Adipose tissue (tissue), 3 donors: Measurements from ENCODE around the gene KIF25. TPM values are rescaled to one million over a fixed set of nuclear protein-coding genes. Genes with fewer than 3 reads are reported as not detected.

Source experiments
- H3K27ac ChIP-seq: one replicate; pipeline ENCODE4 v1.5.1; 2013; ENCODE audit warnings: low read depth, low read length
- WGBS, 3 donors: extraction: QIAGEN DNeasy Blood & Tissue Kit; methylation state at CpG; one replicate each; pipeline ENCODE4 v1.1.7; 2013; 5-methylcytosine and 5-hydroxymethylcytosine counted together
- polyA plus RNA-seq, 3 donors: library from polyadenylated mRNA; stranded (reverse); fragments of 200-250 nt; gene quantifications; one replicate each; pipeline ENCODE4 v1.2.3, GENCODE V29; 2013
- donor health status: healthy with polysubstance abuse.
- donor health status: Bipolar disorder and iron deficiency.
- donor health status: healthy.

KIF25 gene
- polyA plus RNA-seq, 3 donors: 0.22 to 1.6 (median 0.65) TPM

DNA sequence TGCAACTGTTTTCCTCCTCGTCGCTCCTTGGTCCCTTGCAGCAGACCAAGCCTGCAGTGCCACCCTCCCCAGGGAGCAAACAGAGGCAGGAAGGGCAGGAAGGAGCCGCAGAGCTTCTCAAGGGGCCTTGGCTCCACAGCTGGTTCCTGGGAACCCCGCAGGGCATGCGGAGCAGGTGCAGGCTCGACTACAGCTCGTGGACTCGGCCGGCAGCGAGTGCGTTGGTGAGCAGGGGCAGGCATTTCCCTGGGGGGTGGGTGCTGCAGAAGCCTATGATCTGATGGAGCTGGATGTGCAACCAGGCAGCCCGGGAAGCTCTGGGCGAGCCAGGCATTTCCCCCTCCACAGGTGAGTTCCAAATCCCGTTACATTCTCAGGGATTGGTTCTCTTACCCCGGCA, 44.5 kb downstream of the KIF25 start:
- 68 to 77% (median 76%) methylated on average over 15 of the region's 15 CpGs for WGBS, 3 donors
- no peak overlapping the region for H3K27ac ChIP-seq

DNA sequence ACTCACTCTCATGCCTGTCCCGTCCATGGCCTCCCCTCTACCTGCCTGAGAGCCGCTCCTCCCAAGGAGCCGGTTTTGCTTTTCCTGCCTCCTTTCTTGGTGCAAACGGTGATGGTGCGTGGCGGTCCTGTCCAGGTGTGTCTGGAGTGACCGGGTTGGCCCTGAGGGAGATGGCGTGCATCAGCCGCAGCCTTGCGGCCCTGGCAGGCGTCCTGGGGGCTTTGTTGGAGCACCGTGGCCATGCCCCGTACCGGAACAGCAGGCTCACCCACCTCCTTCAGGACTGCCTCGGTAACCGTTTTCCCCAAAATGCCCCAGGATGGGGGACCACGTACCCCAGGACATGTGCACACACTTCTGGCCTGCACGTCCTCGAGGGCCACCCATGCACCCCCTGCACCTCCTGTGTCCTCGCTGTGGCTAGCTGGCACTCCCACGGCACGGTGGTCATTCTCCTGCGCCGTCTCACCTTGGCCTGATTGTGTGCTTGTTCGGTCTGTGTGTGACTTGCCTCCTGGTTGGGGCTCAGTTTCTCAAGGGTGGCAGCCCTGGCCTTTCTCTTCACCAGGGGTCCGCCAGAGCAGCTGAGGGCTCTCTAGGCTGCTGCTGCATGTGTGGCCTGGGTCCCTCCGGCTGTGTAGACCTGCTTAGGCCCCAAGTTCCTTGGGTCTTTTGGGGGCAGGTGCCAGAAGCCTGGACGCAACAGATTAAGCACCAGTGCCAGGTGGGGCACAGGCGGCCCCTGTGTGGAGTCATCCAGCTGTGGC, 45.1 kb downstream of the KIF25 start:
- WGBS, 3 donors: 89 to 94% (median 90%) methylated on average over 29 of the region's 29 CpGs
- no peak overlapping the region for H3K27ac ChIP-seq

DNA sequence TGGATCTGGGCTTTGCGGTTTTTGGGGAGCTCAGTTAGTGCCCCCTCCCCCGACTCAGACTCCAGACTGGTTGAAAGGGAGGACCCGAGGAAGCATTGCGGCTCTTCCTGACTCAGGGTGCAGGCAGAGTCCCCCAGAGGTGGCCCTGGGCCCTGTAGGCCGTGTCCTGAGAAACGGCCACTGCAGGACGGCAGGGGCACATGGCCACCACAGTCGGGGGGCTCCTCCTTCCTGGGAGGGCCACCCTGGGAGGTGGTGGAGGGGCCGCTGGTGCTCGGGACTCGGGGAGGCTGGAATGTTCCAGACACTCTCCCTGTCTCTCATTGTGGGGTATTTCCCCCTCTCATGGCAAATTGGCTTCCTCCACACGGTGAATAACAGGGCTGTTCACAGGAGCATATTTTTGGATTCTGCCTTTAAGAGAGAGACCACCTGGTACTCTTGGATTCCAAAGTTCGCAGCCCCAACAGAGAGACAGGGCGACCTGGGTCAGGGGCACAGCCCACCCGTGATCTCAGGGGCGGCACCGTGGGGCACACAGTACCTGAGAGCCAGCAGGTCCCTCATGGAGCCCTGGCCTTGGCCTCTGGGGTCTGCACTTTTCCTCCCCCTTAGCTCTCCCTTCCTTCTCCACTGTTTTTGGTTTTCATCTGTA, 45.8 kb downstream of the KIF25 start:
- WGBS, 3 donors: 84 to 90% (median 84%) methylated on average over 17 of the region's 17 CpGs
- no peak overlapping the region for H3K27ac ChIP-seq

DNA sequence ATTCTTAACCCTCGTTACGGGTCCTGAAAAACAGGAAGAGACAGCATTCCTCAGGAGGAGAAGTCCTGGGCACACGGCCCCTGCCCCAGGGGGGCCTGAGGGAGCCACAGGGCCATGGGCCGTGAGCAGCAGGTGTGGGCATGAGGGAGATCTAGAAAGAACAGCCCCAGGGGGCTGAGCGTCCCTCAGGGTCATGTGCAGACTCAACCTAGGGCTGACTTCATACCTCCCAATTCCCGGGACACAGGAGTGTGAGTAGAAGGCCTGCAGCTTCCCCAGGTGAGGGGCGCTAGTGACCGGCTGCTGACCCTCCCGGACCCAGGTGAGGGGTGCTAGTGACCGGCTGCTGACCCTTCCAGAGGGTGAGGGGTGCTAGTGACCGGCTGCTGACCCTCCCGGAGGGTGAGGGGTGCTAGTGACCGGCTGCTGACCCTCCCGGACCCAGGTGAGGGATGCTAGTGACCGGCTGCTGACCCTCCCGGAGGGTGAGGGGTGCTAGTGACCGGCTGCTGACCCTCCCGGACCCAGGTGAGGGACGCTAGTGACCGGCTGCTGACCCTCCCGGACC, 46.5 kb downstream of the KIF25 start:
- H3K27ac ChIP-seq: no peak overlapping the region
- WGBS, 3 donors: 86 to 90% (median 86%) methylated on average over 21 of the region's 21 CpGs

DNA sequence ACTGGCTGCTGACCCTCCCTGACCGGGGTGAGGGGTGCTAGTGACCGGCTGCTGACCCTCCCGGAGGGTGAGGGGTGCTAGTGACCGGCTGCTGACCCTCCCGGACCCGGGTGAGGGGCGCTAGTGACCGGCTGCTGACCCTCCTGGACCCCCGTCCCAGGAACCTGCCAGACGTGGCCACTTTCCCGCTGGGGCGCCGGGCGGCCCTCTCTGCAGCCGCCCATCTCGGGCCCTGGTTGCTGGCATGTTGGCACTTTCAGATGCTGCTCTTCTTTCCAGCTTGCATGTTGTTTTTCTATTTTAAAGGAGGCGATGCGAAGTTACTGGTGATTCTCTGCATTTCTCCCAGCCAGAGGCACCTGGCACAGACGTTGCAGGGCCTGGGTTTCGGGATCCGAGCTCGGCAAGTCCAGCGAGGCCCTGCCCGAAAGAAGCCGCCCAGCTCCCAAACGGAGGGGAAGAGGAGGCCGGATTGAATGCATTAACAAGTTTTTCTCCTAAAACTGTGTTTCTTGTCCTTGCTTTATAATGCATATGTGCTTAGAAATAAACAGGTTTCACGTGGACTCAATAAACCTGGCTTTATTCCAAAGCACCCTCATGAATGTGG, 47.2 kb downstream of the KIF25 start:
- whole genome bisulfite sequencing, 3 donors: 89 to 94% (median 94%) methylated on average over 28 of the region's 28 CpGs
- no peak overlapping the region for H3K27ac ChIP-seq

DNA sequence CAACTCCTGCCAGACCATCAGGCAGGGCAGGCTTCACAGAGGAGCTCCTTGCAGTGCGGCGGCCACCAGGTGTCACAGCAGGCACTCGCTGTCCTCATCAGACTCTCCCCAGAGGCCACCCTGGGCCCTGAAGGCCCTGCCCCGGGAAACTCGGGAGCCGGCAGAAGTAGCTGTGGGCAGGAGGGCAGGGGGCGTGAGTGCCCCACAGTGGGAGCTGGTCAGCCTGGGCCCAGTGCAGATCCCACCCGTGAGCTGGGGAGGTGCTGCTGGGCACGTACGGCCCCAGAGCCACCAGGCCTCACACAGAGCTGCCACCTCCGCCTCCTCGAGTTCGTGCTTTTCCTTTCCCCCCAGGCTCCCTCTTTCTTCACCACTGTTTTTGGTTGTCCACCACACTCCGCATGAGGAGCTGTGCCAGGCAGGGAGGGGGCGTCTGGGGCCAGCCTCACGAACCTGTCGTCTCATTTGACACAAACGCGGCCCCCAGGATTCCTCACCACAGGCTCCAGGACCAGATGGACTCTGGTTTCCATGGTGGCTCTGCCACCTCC, 47.7 kb downstream of the KIF25 start:
- WGBS, 3 donors: 80 to 90% (median 86%) methylated on average over 17 to 19 of the region's 19 CpGs
- H3K27ac ChIP-seq: no peak overlapping the region

DNA sequence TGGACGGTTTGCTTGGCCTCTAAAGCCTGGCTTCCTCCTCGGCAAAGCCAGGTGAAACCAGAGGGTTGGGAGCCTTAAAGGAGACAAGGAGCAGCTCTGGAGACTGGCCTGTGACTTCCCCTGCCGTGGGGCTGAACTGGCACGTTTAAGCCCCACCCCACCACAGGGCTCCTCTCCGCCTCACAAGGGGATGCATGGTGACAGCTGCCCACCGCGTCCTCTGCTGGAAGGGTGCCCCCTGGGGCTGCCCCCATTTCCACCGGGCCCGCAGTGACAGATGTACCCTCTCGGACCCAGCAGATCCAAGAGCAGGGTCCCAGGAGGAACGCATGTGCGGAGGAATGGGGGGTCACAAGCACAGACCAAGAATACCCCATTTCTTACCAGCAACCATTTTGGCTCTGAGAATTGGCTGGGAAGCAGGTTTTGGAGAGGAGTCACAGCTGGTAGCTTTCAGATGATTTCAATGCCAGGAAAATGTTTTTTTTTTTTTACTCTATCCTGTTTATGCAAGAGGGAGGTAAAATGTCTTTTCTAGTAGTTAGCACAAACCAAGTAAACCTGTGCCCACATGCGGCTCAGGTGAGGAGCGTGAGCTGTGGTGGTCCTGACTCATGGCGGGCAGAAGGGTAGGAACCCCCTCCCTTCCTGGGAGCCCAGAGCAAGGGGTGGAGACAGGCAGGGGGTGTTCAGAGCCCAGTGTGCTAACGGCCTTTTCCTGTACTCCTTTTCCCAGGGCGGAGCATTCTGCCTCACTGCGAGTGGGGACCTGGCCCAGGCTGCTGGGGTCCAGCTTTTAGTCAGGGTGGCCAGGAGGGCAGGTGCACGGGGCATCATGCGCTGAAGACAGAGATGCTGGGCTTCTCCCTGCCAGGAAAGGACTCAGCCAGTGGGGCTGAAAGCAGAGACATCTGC, 48.5 kb downstream of the KIF25 start:
- 67 to 81% (median 69%) methylated on average over 20 of the region's 20 CpGs for WGBS, 3 donors

DNA sequence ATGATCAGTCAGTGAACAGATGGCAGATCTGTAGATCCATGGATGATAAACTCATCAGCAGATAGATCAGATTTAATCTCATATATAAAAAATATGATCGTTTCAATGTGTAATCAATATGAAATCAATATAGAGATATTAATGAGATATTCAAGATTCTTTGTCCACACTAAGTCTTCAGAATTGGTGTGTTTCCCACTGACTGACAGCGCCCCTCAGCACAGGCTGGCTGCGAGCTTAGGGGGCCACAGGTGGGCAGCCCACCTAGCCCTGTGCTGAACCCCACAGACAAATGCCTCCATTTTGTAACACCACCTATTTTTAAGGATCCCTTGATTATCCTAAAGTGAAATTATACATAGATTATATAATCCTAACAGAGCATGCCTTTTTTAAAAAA, 49.2 kb downstream of the KIF25 start:
- WGBS, 3 donors: 94 to 96% (median 95%) methylated on average over 3 of the region's 3 CpGs

More for the DNA sequence above, 48.5 kb downstream of the KIF25 start:
- no peak overlapping the region for H3K27ac ChIP-seq

DNA sequence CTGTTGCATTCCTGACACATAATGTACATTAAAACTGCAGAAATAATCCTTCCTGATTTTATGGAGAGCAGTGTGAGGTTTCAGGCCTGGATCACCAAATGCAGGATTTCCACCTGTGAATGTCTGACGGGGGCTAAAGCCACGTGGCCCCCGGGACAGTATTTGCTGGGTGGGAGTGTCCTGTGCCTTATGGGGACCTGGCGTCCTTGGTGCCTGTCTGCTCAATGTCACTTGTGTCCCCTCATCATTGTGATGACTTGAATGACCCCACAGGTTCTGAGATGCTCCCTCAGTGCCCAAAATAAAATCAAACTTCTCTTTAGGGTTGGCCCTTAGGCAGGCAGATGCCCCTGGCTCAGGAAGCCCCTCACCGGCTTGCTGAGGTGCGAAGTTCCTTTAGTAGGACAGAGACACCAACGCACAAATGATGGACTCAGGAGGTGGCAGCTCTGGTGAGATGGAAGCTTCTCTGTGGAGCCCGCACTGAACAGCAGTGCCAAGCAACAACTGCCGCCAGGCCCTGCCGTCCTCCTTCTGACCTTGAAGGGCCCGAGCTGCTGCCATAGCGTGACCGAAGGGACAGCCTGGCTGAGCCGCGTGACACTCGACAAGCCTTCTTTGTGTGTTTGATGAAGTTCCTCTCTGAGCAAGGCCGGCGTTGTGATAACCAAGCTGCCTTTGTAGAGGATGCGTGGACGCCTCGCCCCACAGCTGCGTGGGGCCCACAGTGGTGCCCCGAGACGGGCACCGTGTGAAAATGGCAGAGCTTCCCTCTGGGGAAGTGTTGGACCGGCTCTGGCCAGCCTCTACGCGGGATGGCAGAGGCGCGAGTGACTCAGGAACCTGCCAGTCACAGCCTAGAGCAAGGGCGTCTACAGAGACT, 50.6 kb downstream of the KIF25 start:
- WGBS, 3 donors: 76 to 94% (median 91%) methylated on average over 31 of the region's 31 CpGs
- H3K27ac ChIP-seq: no peak overlapping the region

More for the DNA sequence above, 49.2 kb downstream of the KIF25 start:
- no peak overlapping the region for H3K27ac ChIP-seq

DNA sequence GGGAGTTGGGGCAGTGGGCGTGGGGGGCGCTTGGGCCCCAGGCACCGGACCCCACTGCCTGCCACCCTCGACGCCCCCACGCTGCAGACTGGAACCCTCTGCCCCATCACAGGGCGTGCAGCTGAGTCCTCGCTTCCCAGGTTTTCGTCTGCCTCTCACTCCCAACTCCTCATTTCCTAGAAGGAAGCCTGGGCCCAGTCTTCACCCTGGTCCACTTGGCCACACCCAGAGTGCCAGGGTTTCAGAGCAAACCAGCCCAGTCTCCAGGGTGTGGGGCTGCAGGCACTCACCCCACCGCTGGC, 51.2 kb downstream of the KIF25 start:
- 87 to 96% (median 87%) methylated on average over 10 of the region's 10 CpGs for WGBS, 3 donors
- H3K27ac ChIP-seq: no peak overlapping the region

DNA sequence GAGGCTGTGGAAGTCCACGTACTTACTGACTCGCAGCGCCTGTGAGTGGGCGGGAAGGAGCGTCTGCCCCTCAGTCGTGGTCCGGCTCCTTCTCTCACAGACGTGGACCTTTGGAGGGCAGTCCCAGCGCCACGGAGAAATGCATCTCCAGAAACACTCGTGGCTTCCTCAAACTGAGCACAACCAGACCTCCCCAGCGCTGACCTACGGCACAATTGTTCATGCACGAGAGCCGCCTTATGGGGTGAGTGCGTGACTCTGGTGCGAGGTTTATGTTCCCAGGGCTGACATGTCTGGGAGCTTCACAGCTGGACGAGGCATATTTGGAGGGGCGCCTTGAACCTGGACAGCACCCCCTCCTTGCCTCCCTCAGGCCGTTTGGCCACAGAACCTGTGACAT, 51.8 kb downstream of the KIF25 start:
- WGBS, 3 donors: 88 to 93% (median 91%) methylated on average over 19 to 20 of the region's 20 CpGs
- H3K27ac ChIP-seq: no peak overlapping the region

DNA sequence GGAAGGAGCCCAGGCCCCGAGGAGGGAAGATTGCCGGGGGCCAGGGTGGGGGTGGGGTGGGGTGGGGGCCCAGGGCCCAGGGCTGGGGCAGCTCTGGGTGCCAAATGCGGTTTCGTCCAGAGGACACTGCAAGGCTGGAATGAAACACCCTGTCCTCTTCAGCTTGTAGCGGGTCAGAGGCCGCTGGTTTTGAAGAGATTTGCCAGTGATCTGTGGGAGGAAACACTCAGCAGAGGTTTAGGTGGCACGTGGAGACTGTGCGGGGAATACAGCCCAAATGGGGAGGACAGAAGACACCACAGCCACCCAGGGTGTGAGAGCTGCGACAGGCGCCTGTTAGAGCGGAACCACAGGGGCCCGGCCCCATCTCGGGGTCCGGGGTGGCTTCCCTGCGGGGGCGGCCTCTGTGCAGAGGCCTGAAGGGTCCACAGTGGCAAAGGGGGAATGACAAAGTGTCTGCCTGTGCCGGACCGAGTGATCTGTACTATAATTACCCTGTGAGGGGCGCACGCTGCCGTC, 52.3 kb downstream of the KIF25 start:
- 85 to 92% (median 85%) methylated on average over 20 to 21 of the region's 21 CpGs for WGBS, 3 donors
- H3K27ac ChIP-seq: no peak overlapping the region

DNA sequence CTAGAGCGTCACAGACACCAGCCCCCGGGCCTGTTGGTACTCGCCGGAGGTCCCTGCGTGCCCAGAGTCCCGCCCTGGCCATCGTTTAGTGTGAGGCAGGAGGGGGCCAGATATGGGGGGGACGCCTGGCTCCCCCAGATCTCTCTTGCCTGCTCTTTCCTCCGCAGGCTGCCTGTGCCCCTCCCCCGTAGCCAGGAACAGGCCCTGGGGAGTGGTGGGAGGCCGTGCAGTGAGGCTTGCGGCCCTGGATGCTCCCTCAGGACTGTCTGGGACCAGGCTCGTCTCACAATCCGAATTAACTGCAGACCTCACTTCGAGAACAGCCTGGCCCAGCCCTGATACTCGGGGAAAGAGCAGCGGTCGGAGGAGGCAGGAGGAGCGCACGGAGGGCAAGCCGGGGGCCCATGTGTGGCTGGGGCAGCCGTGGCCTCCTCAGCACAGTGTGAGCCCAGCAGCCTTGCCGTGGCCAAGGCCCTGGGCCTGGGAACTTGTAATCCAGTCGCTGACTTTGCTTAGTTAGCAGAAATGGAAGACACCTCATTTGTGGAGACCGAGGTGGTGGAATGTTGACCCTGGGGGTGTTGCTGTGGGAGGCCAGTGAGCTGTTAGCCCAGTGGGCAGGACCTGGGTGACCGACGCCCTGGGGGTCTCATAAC, 52.9 kb downstream of the KIF25 start:
- no peak overlapping the region for H3K27ac ChIP-seq
- 76 to 88% (median 82%) methylated on average over 26 to 27 of the region's 27 CpGs for WGBS, 3 donors

DNA sequence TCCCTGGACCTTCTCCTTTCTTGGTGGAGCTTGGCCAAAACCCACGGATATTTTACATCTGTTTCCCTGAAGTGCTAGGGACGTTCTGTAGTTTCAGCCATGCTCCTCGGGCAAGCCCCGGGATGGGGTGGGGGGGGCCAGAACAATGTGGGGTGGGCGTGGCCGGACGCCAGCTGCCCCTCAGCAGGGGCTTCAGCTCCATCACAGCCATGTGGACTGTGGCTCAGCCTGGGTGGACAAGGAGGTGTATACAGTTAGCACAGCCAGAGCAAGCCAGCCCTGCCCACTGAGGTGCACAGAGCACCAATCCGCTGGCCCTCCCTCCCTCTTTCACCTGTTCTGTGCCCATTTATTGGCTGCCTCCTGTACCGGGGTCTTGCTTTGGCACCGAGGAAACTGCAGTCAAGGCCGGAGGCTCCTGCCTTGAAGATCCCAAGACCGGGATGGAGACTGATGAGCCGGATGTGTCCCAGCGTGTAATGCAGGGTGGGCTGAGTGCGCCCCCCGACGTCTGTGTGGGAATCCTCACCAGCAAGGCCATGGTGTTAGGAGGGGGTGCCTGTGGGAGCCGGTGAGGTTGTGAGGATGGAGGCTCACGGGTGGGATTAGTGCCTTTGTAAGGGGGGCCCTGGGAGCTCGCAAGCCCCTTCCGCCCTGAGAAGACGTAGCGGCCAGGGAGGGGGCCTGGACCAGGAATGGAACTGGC, 53.6 kb downstream of the KIF25 start:
- 73 to 77% (median 77%) methylated on average over 23 of the region's 23 CpGs for WGBS, 3 donors
- no peak overlapping the region for H3K27ac ChIP-seq

DNA sequence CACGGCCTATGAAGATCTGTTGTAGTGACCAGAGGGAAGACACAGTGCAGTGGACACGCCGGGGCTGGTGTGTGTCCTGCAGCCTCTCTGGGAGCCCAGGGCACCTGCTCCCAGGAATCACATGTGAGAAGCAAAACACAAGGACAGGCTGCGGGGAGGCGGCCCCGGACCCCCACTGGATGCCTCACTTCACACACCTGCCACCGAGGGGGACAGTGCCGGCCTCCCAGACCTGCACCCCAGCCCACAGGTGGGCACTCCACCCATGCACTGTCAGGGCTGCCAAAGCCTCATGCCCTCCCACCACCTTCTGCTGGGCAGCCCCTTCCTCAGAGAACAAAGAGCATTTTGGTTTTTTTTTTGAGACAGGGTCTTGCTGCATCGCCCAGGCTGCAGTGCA, 54.2 kb downstream of the KIF25 start:
- H3K27ac ChIP-seq: no peak overlapping the region
- WGBS, 3 donors: 85 to 96% (median 93%) methylated on average over 9 of the region's 9 CpGs

DNA sequence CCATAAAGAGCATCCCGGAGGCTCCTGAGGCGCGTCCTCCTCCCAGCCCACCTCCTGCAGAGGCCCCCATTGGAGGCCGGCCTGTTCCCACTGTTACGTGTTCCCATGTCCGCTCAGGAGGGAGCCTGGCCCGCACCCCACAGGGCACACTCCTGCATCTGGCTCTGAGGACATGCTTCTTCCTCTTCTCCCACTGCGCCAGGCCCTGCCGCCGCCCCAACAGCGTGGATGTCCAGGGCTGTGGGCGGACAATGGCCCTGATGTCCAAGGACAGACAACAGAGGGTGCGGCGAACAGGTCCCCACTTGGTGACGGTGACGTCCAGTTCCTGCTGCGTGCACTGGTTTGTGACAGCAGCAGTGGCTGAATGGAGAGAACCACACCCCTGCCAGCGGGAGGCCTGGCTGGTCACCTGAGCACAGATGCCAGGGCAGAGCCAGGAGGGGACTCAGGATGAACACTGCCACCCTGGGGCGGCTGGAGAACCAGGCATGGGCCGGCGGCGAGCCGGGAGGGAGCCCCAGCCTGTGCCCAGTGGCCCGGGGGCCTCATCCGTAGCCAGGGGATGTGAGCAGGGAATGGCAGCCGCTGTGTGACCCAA, 54.9 kb downstream of the KIF25 start:
- 88 to 96% (median 93%) methylated on average over 26 of the region's 26 CpGs for WGBS, 3 donors
- H3K27ac ChIP-seq: no peak overlapping the region
